ENCODE data around the gene DGKZ. TPM values are rescaled to one million over a fixed set of nuclear protein-coding genes. Genes with fewer than 3 reads are reported as not detected.
"Not testable (repeated sequence)": the region's sequence is repeated elsewhere in the genome, so short reads cannot be mapped to it uniquely, and the experiment has no call there.

DGKZ gene
- total RNA-seq, result 10 to 100 TPM; 36.1 to 61.1 TPM
- polyA plus RNA-seq, result 10 to 100 TPM; 15.8 to 33.4 TPM
- long read RNA-seq, donor 1, partial matches to known transcripts, result 30 of 37 reads
- long read RNA-seq, donor 1, other reads (novel, unspliced or antisense), result 5 of 37 reads
- long read RNA-seq, donor 2, partial matches to known transcripts, result 13 of 27 reads
- long read RNA-seq, donor 2, other reads (novel, unspliced or antisense), result 10 of 27 reads

GRCh38 chr11:46346886-46347636, at the start of gene DGKZ:
Gene DGKZ, plus strand, starts transcription at chr11:46347463. Its CDS starts 197 bp downstream, at chr11:46347660.
- H3K4me3 ChIP-seq (ENCODE audit: low read length in 2 of 2), result peak within 1 kb of the TSS; percentile 43 to 65
- no peaks in the 10 kb centered on the region for H3K27me3 ChIP-seq (ENCODE audit: control insufficient read depth in 1 of 2, insufficient read depth in 2 of 2, low read length in 1 of 2)
- no peaks in the 10 kb centered on the region for H3K9me3 ChIP-seq (ENCODE audit: control insufficient read depth, low read length)
- no peak within 1 kb of the TSS for H3K27ac ChIP-seq (ENCODE audit: low read depth in 1 of 2, low read length in 2 of 2)
- intact Hi-C loops (cut with DNase I), result no loop called here
- WGBS, 2 donors, result 10 to 17% methylated on average over 39 to 80 of the region's 80 CpGs
- DNase-seq, result peak; percentile 90 to 95
- H3K36me3 ChIP-seq (ENCODE audit: control insufficient read depth in 1 of 2, insufficient read depth in 2 of 2, low read length in 1 of 2), result no peaks in the 10 kb centered on the region
- H3K4me1 ChIP-seq (ENCODE audit: control insufficient read depth in 1 of 2, insufficient read depth in 2 of 2, low read length in 2 of 2), result peaks cover 0 to 2% of the 10 kb centered on the region in 2 donors
- peak; percentile 95 for ATAC-seq (ENCODE audit: low FRiP score)

- WGBS, 2 donors, result 74 to 76% methylated on average over 8 of the region's 8 CpGs
- Histone ChIP-seq H3K4me1 (ENCODE audit: control insufficient read depth in 1 of 2, insufficient read depth in 2 of 2, low read length in 2 of 2) (no peaks in the 10 kb centered on the region), H3K4me3 (ENCODE audit: low read length in 2 of 2) (no peak overlapping the region), H3K27me3 (ENCODE audit: control insufficient read depth in 1 of 2, insufficient read depth in 2 of 2, low read length in 1 of 2) (no peaks in the 10 kb centered on the region), H3K36me3 (ENCODE audit: control insufficient read depth in 1 of 2, insufficient read depth in 2 of 2, low read length in 1 of 2) (no peaks in the 10 kb centered on the region), H3K9me3 (ENCODE audit: control insufficient read depth, low read length) (no peaks in the 10 kb centered on the region), H3K27ac (ENCODE audit: low read depth in 1 of 2, low read length in 2 of 2) (no peak overlapping the region)
- intact Hi-C loops (cut with DNase I), result no loop called here
- DNase-seq (no peak), ATAC-seq (ENCODE audit: low FRiP score) (peak; percentile 53)
Observed at GRCh38 chr11:46298699-46299433, 48.4 kb upstream of the DGKZ start.

DNA sequence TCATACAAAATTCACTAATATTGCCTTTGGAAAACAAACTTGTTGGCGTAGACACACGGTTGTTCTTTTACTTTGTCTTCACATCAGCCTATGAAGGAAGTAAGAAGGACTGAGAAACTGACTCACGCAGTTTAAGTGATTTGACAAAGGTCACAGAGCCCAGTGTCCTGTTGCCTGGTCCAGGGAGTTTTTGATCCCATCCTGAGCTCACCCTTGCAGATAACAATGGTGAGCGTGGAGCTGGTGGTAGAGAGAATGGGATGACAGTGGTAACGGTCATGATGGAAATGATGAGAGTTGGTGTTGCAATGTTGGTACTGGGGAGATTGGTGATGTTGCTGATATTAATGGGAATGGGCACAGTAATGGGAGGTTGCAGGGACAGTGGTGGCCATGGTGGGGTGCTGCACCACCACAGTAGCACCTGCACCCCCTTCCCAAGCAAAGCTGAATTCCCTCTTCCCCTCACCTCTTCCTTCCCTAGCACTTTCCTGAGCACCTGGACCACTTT, 47.8 kb upstream of the DGKZ start:
- WGBS, 2 donors, result 79 to 85% methylated on average over 5 of the region's 5 CpGs
- H3K27ac ChIP-seq (ENCODE audit: low read depth in 1 of 2, low read length in 2 of 2), result no peak overlapping the region

DNA sequence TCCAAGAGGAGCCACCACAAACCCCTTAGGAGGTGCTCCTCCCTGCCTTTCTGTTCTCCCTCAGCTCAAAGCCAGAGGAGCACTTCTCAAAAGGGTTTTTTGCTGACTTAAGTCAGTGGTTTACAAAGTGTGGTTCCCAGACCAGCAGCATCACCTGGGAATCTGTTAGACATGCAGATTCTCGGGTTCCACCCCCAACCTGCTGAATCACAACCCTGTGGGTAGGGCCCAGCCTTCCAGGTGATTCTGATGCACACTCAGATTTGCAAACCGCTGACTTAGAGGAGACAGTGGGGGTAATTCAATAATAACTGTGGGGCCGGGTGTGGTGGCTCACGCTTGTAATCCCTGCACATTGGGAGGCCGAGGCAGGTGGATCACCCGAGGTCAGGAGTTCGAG, 47.0 kb upstream of the DGKZ start:
- ATAC-seq (ENCODE audit: low FRiP score), result no peak
- 94 to 95% methylated on average over 7 of the region's 7 CpGs for WGBS, 2 donors
- H3K27me3 ChIP-seq (ENCODE audit: control insufficient read depth in 1 of 2, insufficient read depth in 2 of 2, low read length in 1 of 2), result no peaks in the 10 kb centered on the region
- no peaks in the 10 kb centered on the region for H3K4me1 ChIP-seq (ENCODE audit: control insufficient read depth in 1 of 2, insufficient read depth in 2 of 2, low read length in 2 of 2)
- no peak for DNase-seq
- no peak overlapping the region for H3K27ac ChIP-seq (ENCODE audit: low read depth in 1 of 2, low read length in 2 of 2)
- H3K9me3 ChIP-seq (ENCODE audit: control insufficient read depth, low read length), result no peaks in the 10 kb centered on the region
- no peak overlapping the region for H3K4me3 ChIP-seq (ENCODE audit: low read length in 2 of 2)
- H3K36me3 ChIP-seq (ENCODE audit: control insufficient read depth in 1 of 2, insufficient read depth in 2 of 2, low read length in 1 of 2), result no peaks in the 10 kb centered on the region
- intact Hi-C loops (cut with DNase I), result no loop called here

More for the DNA sequence above, 47.8 kb upstream of the DGKZ start:
- H3K27me3 ChIP-seq (ENCODE audit: control insufficient read depth in 1 of 2, insufficient read depth in 2 of 2, low read length in 1 of 2), result no peaks in the 10 kb centered on the region
- H3K4me3 ChIP-seq (ENCODE audit: low read length in 2 of 2), result no peak overlapping the region
- intact Hi-C loops (cut with DNase I), result no loop called here
- no peak for ATAC-seq (ENCODE audit: low FRiP score)
- H3K4me1 ChIP-seq (ENCODE audit: control insufficient read depth in 1 of 2, insufficient read depth in 2 of 2, low read length in 2 of 2), result no peaks in the 10 kb centered on the region
- no peak for DNase-seq
- H3K36me3 ChIP-seq (ENCODE audit: control insufficient read depth in 1 of 2, insufficient read depth in 2 of 2, low read length in 1 of 2), result no peaks in the 10 kb centered on the region
- no peaks in the 10 kb centered on the region for H3K9me3 ChIP-seq (ENCODE audit: control insufficient read depth, low read length)

DNA sequence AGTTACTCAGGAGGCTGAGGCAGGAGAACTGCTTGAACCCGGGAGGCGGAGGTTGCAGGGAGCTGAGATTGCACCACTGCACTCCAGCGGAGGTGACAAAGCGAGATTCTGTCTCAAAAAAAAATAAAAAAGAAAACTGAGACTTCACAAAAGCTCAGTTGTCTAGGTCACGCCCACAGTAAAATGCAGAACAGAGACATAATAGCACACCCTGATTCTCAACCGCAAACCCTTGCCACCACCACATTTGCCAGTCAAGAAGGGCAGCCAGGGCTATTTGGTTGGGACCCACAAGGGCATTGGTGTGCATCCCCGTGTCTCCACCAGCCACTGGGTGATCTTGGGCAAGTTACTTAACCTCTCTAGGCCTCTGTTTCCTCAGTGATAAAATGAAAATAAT, 44.4 kb upstream of the DGKZ start:
- H3K4me1 ChIP-seq (ENCODE audit: control insufficient read depth in 1 of 2, insufficient read depth in 2 of 2, low read length in 2 of 2), result no peaks in the 10 kb centered on the region
- H3K27ac ChIP-seq (ENCODE audit: low read depth in 1 of 2, low read length in 2 of 2), result no peak overlapping the region
- no peaks in the 10 kb centered on the region for H3K36me3 ChIP-seq (ENCODE audit: control insufficient read depth in 1 of 2, insufficient read depth in 2 of 2, low read length in 1 of 2)
- no peak overlapping the region for H3K4me3 ChIP-seq (ENCODE audit: low read length in 2 of 2)
- DNase-seq (no peak), ATAC-seq (ENCODE audit: low FRiP score) (no peak)
- 89 to 92% methylated on average over 7 of the region's 7 CpGs for whole genome bisulfite sequencing, 2 donors
- no peaks in the 10 kb centered on the region for H3K9me3 ChIP-seq (ENCODE audit: control insufficient read depth, low read length)
- H3K27me3 ChIP-seq (ENCODE audit: control insufficient read depth in 1 of 2, insufficient read depth in 2 of 2, low read length in 1 of 2), result no peaks in the 10 kb centered on the region
- intact Hi-C loops (cut with DNase I), result no loop called here

GRCh38 chr11:46304036-46304435, 43.2 kb upstream of the DGKZ start:
- H3K27me3 ChIP-seq (ENCODE audit: control insufficient read depth in 1 of 2, insufficient read depth in 2 of 2, low read length in 1 of 2); DNase-seq; H3K9me3 ChIP-seq (ENCODE audit: control insufficient read depth, low read length); intact Hi-C loops (cut with DNase I); H3K36me3 ChIP-seq (ENCODE audit: control insufficient read depth in 1 of 2, insufficient read depth in 2 of 2, low read length in 1 of 2); ATAC-seq (ENCODE audit: low FRiP score); H3K4me1 ChIP-seq (ENCODE audit: control insufficient read depth in 1 of 2, insufficient read depth in 2 of 2, low read length in 2 of 2); H3K4me3 ChIP-seq (ENCODE audit: low read length in 2 of 2); H3K27ac ChIP-seq (ENCODE audit: low read depth in 1 of 2, low read length in 2 of 2): not testable (repeated sequence)
- 94% methylated on average over 12 of the region's 12 CpGs for WGBS, 2 donors

- no peaks in the 10 kb centered on the region for H3K27me3 ChIP-seq (ENCODE audit: control insufficient read depth in 1 of 2, insufficient read depth in 2 of 2, low read length in 1 of 2)
- 94 to 95% methylated on average over 10 of the region's 10 CpGs for WGBS, 2 donors
- ATAC-seq (ENCODE audit: low FRiP score) (no peak), DNase-seq (no peak)
- no peaks in the 10 kb centered on the region for H3K9me3 ChIP-seq (ENCODE audit: control insufficient read depth, low read length)
- intact Hi-C loops (cut with DNase I), result no loop called here
- no peaks in the 10 kb centered on the region for H3K4me1 ChIP-seq (ENCODE audit: control insufficient read depth in 1 of 2, insufficient read depth in 2 of 2, low read length in 2 of 2)
- no peaks in the 10 kb centered on the region for H3K36me3 ChIP-seq (ENCODE audit: control insufficient read depth in 1 of 2, insufficient read depth in 2 of 2, low read length in 1 of 2)
- no peak overlapping the region for H3K4me3 ChIP-seq (ENCODE audit: low read length in 2 of 2)
- H3K27ac ChIP-seq (ENCODE audit: low read depth in 1 of 2, low read length in 2 of 2), result no peak overlapping the region
Observed at GRCh38 chr11:46304605-46305179, 42.6 kb upstream of the DGKZ start.

DNA sequence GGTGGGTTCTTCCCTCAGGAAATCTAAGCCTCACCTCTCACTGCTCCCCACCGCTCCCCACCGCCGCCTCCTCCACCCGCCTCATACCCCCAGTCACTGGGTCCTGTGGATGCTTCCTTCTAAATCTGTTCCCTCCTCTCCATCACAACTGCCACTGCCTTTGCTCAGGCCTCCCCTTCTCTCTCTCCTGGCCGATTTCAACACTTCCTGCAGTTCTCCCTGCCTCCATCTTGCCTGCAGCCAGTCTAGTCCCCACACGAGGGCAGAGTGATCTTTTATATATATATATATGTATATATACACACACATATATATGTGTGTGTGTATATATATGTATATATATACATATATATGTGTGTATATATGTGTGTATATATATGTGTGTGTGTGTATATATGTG, 42.0 kb upstream of the DGKZ start:
- Histone ChIP-seq H3K27ac (ENCODE audit: low read depth in 1 of 2, low read length in 2 of 2) (no peak overlapping the region), H3K4me3 (ENCODE audit: low read length in 2 of 2) (no peak overlapping the region), H3K4me1 (ENCODE audit: control insufficient read depth in 1 of 2, insufficient read depth in 2 of 2, low read length in 2 of 2) (no peaks in the 10 kb centered on the region), H3K27me3 (ENCODE audit: control insufficient read depth in 1 of 2, insufficient read depth in 2 of 2, low read length in 1 of 2) (no peaks in the 10 kb centered on the region), H3K36me3 (ENCODE audit: control insufficient read depth in 1 of 2, insufficient read depth in 2 of 2, low read length in 1 of 2) (no peaks in the 10 kb centered on the region), H3K9me3 (ENCODE audit: control insufficient read depth, low read length) (no peaks in the 10 kb centered on the region)
- 71 to 81% methylated on average over 6 of the region's 6 CpGs for WGBS, 2 donors
- no peak for ATAC-seq (ENCODE audit: low FRiP score)
- intact Hi-C loops (cut with DNase I), result no loop called here
- no peak for DNase-seq
